Chondrocyte (in vitro differentiated cells): ENCODE data around the gene PKDREJ. TPM values are rescaled to one million over a fixed set of nuclear protein-coding genes. Genes with fewer than 3 reads are reported as not detected.

Source experiments
- DNase-seq: peaks from one replicate; pipeline ENCODE4 v3.0.0; 2021; ENCODE audit warnings: mixed read lengths, low spot score
- H3K27ac Mint-ChIP-seq: one replicate; pipeline ENCODE4 v1.8.0; 2021; ENCODE audit warnings: mild to moderate bottlenecking, moderate library complexity, mixed read lengths; ENCODE audit not compliant: unreplicated experiment
- H3K27me3 Mint-ChIP-seq: 2 replicates; pipeline ENCODE4 v1.8.0; 2021; ENCODE audit warnings: low read depth, mixed read lengths
- H3K36me3 Mint-ChIP-seq: 2 replicates; pipeline ENCODE4 v1.8.0; 2021; ENCODE audit warnings: low read depth, mixed read lengths
- H3K4me1 Mint-ChIP-seq: 2 replicates; pipeline ENCODE4 v1.8.0; 2021; ENCODE audit warnings: low read depth, mild to moderate bottlenecking, mixed read lengths
- H3K4me3 Mint-ChIP-seq: one replicate; pipeline ENCODE4 v1.8.0; 2021; ENCODE audit warnings: mild to moderate bottlenecking, moderate library complexity, mixed read lengths; ENCODE audit not compliant: unreplicated experiment
- H3K9me3 Mint-ChIP-seq: 2 replicates; pipeline ENCODE4 v1.8.0; 2021; ENCODE audit warnings: low read depth, mixed read lengths
- total RNA-seq: library from RNA; stranded (reverse); gene quantifications from 3 replicates; pipeline ENCODE4 v1.2.1, GENCODE V29; 2021
- TF ChIP-seq, protein P1 (sequence below): fragments of 200-600 bp; sonication (generic); IDR thresholded peaks from 2 replicates; pipeline ENCODE4 v1.5.0; 2021; ENCODE audit warnings: antibody characterized with exemption, mild to moderate bottlenecking, moderate library complexity

PKDREJ gene
- total RNA-seq, 1 donor from 2014 or later: 0.07 TPM

DNA sequence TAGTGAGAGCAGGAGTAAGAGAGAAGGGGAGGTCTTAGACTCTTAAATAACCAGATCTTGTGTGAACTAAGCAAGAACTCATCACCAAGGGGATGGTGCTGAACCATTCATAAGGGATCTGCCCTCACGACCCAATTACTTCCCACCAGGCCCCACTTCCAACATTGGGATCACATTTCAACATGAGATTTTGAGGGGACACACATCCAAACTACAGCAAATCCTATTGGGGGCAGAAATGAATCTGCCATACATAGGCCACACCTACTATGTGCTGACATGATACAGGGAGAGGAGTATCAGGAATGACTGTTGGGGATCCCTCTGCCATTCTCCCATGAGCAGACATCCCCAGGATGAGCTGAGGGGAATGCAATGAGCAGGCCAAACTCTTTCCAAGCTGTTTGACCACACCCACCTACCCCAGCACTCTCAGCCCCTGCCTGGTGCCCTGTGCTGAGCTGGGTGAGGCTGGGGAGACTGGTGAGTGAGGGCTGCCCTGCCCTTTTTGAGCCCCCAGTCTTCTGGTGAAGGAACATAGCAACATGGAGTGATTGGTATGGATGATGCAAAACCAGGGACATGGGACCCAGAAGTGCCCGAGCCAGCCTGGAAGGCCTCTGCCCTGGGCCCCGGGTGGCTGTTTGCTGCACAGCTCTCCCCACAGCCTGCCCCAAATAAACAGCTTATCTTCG lies 32.3 kb upstream of the PKDREJ start:
- peak overlapping the region; percentile 84 for H3K27ac Mint-ChIP-seq
- no peaks in the 10 kb centered on the region for H3K9me3 Mint-ChIP-seq
- H3K36me3 Mint-ChIP-seq: peaks cover 7% of the 10 kb centered on the region
- no peaks in the 10 kb centered on the region for H3K27me3 Mint-ChIP-seq
- DNase-seq: no peak
- peak overlapping the region; percentile 71 for H3K4me3 Mint-ChIP-seq
- H3K4me1 Mint-ChIP-seq: peaks cover 27% of the 10 kb centered on the region
- TF ChIP-seq, protein P1, sequence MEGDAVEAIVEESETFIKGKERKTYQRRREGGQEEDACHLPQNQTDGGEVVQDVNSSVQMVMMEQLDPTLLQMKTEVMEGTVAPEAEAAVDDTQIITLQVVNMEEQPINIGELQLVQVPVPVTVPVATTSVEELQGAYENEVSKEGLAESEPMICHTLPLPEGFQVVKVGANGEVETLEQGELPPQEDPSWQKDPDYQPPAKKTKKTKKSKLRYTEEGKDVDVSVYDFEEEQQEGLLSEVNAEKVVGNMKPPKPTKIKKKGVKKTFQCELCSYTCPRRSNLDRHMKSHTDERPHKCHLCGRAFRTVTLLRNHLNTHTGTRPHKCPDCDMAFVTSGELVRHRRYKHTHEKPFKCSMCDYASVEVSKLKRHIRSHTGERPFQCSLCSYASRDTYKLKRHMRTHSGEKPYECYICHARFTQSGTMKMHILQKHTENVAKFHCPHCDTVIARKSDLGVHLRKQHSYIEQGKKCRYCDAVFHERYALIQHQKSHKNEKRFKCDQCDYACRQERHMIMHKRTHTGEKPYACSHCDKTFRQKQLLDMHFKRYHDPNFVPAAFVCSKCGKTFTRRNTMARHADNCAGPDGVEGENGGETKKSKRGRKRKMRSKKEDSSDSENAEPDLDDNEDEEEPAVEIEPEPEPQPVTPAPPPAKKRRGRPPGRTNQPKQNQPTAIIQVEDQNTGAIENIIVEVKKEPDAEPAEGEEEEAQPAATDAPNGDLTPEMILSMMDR: no peak

DNA sequence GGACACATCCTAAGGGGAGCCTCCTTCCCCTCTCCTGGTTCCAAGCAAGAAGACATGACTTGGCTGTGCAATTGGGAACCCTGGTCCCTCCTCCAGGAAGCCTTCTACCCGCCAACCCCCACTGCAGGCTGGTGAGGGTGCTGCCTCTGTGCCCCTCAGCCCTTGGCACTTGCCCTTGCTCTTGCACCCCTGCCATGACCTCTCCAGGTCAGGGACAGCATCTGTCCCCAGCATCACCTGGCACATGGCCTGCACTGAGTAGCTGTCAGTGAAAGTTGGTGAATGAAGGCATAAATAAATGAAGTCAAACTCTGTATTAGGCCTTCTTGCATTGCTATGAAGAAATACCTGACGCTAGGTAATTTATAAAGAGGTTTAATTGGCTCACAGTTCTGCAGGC lies 31.6 kb upstream of the PKDREJ start:
- TF ChIP-seq, protein P1: no peak
- Mint-ChIP-seq H3K4me1 (peaks cover 27% of the 10 kb centered on the region), H3K27ac (no peak overlapping the region), H3K4me3 (no peak overlapping the region), H3K9me3 (no peaks in the 10 kb centered on the region), H3K27me3 (no peaks in the 10 kb centered on the region), H3K36me3 (peaks cover 7% of the 10 kb centered on the region)
- DNase-seq: no peak

DNA sequence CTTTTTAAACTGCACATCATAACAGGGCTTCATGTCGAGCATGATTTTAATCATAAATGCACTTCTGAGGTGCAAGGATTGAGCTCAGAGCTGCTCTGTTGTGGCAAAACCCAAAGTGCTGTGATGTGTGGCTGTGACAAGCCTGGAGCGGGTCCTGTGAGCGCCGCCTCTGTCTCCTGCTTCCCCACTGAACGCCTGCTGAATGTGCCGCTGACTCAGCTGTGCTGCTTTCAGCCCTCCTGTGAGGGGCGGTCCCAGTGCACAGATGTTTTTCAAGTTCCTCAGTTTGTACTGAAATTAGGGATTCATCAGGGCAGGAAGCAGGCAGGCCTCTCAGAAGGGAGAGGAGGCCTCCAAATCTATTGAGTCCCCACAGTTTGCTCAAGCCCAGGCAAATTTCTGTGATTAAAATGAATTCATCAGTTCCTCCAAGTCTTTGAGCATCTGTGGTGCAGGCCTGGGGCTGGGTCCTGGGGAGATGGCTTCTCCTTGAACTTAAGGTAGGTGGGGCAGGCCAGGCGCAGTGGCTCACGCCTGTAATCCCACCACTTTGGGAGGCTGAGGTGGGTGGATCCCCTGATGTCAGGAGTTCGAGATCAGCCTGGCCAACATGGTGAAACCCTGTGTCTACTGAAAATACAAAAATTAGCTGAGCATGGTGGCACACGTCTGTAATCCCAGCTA lies 30.6 kb upstream of the PKDREJ start:
- H3K27ac Mint-ChIP-seq: peak overlapping the region; percentile 41
- H3K4me1 Mint-ChIP-seq: peaks cover 25% of the 10 kb centered on the region
- TF ChIP-seq, protein P1: no peak
- DNase-seq: no peak
- H3K4me3 Mint-ChIP-seq: no peak overlapping the region
- H3K27me3 Mint-ChIP-seq: no peaks in the 10 kb centered on the region
- no peaks in the 10 kb centered on the region for H3K9me3 Mint-ChIP-seq
- H3K36me3 Mint-ChIP-seq: peaks cover 6% of the 10 kb centered on the region

DNA sequence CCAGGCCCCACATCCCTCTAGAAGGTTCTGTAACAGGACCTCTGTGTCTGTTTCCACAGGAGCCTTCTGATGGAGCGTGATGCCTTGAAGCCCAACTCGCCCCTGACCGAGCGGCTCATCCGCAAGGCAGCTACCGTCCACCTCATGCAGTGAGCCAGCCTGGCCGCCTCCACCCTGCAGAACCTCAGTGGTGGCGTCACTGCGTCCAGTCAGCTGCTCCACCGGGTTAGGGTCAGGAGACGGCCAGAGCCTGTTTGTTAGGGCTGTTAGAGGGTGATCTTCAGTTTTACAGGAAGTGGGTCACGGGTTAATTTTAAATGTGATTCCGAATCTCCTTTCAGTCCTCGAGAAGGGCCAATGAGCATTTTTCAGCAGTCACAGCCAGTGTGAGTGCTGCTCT lies 29.6 kb upstream of the PKDREJ start:
- H3K27ac Mint-ChIP-seq: no peak overlapping the region
- no peaks in the 10 kb centered on the region for H3K9me3 Mint-ChIP-seq
- peaks cover 23% of the 10 kb centered on the region for H3K4me1 Mint-ChIP-seq
- no peaks in the 10 kb centered on the region for H3K27me3 Mint-ChIP-seq
- TF ChIP-seq, protein P1: no peak
- H3K36me3 Mint-ChIP-seq: peaks cover 6% of the 10 kb centered on the region
- H3K4me3 Mint-ChIP-seq: no peak overlapping the region
- DNase-seq: no peak

DNA sequence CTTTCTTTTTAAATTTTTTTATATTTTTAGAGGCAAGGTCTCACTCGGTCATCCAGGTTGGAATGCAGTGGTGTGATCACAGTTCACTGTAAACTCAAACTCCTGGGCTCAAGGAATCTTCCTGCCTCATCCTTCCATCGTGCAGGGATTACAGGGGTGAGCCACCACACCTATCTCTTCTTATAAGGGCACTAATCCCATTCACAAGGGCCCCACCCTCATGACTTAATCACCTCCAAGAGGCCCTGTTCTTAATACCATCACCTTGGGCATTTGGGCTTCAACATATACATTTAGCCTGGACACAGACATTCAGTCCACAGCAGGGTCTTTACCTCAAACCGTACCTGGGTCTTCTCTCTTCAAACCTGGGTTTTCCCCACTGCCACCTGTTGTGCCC lies 29.0 kb upstream of the PKDREJ start:
- DNase-seq: no peak
- no peaks in the 10 kb centered on the region for H3K9me3 Mint-ChIP-seq
- TF ChIP-seq, protein P1: no peak
- no peak overlapping the region for H3K27ac Mint-ChIP-seq
- H3K36me3 Mint-ChIP-seq: peaks cover 12% of the 10 kb centered on the region
- H3K4me3 Mint-ChIP-seq: no peak overlapping the region
- H3K4me1 Mint-ChIP-seq: peaks cover 17% of the 10 kb centered on the region
- no peaks in the 10 kb centered on the region for H3K27me3 Mint-ChIP-seq
